Retinal pigment epithelial cell (primary cell): ENCODE measurements around the gene HERC2.

Source experiments
- DNase-seq: peaks from one replicate; pipeline ENCODE4 v3.0.0-alpha.2; 2010; ENCODE audit warnings: low read depth
- H3K4me3 ChIP-seq: 2 replicates; pipeline ENCODE4 v1.5.1; 2011; ENCODE audit warnings: mild to moderate bottlenecking, low read length, control low read depth, moderate library complexity
- TF ChIP-seq, protein P1 (sequence below): conservative IDR thresholded peaks from 2 replicates; pipeline ENCODE4 v1.5.1; 2011; ENCODE audit warnings: low read depth, low read length, control low read depth, inconsistent platforms

Gene HERC2

DNA sequence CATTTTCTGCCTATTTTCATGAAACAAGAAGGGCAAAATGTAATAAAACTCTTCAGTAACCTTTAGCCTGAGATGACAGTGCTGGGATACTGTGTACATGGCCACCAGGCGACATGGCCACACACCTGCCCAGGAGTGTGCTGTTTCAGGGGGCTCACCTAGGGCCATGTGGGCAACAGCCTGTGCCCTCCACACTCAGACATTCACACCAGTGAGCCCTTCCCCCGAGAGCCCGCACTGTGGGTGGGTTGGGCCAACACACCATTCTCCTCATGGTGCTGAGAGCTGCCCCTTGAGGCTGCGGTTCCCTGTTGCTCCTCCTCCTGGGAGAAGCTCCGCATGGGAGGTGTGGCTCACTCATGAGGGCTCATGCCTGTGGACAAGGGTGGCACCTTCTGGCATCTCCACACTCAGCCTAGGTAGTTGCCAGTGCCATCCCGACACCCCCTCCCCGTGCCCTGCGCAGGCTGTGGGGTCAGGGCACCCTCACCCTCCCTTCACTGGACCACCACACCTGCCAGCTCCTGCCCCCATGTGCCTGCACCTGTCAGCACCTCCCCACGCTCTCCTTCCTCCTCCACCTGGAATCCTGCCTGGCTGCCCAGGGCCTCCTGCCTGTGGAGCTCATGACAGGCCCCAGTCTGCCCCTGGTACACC is 242.5 kb downstream of the HERC2 start:
- TF ChIP-seq, protein P1, sequence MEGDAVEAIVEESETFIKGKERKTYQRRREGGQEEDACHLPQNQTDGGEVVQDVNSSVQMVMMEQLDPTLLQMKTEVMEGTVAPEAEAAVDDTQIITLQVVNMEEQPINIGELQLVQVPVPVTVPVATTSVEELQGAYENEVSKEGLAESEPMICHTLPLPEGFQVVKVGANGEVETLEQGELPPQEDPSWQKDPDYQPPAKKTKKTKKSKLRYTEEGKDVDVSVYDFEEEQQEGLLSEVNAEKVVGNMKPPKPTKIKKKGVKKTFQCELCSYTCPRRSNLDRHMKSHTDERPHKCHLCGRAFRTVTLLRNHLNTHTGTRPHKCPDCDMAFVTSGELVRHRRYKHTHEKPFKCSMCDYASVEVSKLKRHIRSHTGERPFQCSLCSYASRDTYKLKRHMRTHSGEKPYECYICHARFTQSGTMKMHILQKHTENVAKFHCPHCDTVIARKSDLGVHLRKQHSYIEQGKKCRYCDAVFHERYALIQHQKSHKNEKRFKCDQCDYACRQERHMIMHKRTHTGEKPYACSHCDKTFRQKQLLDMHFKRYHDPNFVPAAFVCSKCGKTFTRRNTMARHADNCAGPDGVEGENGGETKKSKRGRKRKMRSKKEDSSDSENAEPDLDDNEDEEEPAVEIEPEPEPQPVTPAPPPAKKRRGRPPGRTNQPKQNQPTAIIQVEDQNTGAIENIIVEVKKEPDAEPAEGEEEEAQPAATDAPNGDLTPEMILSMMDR = no peak
- DNase-seq = no peak
- H3K4me3 ChIP-seq = no peak overlapping the region

DNA sequence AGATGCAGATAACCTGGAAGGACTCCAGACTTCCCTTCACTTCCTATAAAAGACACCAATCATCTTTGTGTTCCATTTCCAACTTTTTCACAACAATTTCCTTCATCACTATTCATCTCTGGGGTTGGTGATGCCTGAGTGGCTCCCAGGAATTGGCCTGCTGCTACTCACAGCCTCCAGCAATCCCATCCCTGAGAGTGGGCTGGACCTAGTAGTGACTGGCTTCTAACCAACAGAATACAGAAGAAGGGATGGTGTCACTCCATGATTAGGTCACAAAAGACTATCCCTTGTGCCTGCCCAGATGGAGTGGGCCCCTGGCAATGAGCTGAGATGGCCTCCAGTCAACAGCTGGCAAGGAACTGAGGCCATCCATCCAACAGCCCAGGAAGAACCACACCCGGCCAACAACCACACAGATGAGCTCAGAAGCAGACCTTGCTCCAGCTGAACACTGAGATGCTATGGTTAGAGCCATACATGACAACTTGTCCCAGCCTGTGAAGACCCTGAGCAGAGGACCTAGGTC is 243.7 kb downstream of the HERC2 start:
- no peak for DNase-seq
- TF ChIP-seq, protein P1 = no peak
- no peak overlapping the region for H3K4me3 ChIP-seq

DNA sequence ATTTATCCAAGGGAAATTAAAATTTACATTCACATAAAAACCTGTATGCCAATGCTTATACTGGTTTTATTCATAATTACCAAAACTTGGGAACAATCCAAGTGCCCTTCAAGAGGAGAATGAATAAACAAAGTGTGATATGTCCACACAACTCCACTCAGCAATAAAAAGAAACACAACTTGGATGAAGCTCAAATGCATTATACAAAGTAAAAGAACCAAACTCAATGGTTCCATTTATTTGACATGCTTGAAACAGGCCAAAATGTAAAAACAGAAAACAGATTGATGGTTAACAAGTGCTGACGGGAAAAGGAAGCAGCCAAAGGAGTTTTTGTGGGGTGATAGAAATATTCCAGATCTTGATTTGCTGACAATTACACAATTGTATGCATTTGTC is 246.4 kb downstream of the HERC2 start:
- DNase-seq = no peak
- no peak overlapping the region for H3K4me3 ChIP-seq
- TF ChIP-seq, protein P1 = no peak

GRCh38 chr15:28068930-28069329 is 253.0 kb downstream of the HERC2 start:
- no peak overlapping the region for H3K4me3 ChIP-seq
- no peak for DNase-seq
- TF ChIP-seq, protein P1 = no peak

DNA sequence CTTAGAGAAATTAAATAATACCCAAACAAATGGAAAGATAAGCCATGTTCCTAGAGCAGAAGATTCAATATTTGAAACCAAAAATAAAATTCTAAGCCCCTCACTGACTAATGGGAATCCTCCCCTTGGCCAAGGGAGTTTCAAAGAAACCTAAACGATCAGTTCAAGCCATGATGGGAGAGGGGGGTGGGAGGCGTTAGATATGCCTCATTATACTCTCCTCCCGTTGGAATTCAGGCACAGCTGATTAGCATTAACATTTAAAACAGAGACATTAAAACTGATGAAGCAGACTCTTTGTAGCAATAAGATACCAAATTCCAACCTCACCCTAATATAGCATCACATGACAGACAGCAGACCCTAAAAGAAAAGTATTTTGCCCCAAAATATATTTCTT is 255.7 kb downstream of the HERC2 start:
- TF ChIP-seq, protein P1 = no peak
- H3K4me3 ChIP-seq = no peak overlapping the region
- no peak for DNase-seq
